ENCODE data around the gene IGSF6. TPM values are rescaled to one million over a fixed set of nuclear protein-coding genes. Genes with fewer than 3 reads are reported as not detected.

IGSF6 gene
- total RNA-seq, 1 experiment from 2014 or later: not detected

DNA sequence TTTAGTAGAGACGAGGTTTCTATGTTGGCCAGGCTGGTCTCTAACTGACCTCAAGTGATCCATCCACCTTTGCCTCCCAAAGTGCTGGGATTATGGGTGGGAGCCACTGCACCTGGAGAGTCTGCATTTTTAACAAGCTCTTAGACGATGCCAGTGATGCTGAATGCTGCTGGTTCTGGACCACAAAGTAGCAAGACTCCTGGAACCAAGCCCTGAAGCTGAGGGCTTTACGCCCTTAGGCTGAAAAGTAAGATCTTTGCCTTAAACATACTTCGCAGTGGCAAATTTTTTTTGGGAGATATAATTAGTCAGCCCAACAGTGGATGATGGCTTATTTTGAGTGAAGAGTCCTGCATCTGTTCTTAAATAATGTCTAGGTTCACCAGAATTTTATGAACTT, 39.0 kb downstream of the IGSF6 start:
- Mint-ChIP-seq H3K4me1 (peaks cover 46 to 47% of the 10 kb centered on the region in 2 experiments), H3K4me3 (no peak overlapping the region), H3K36me3 (ENCODE audit: insufficient read depth in 1 of 3, low read depth in 3 of 3) (peaks cover 8 to 26% (median 20%) of the 10 kb centered on the region in 3 experiments; a peak in 6 of 7 replicates), H3K27me3 (ENCODE audit: low read depth) (no peaks in the 10 kb centered on the region), H3K9me3 (no peaks in the 10 kb centered on the region), H3K27ac (no peak overlapping the region)
- Histone ChIP-seq H3K27me3 (ENCODE audit: insufficient read depth, low read length) (no peaks in the 10 kb centered on the region), H4K8ac (replicated peaks; ENCODE audit: insufficient read length, low read depth, low read length) (no peak overlapping the region), H4K20me1 (ENCODE audit: control insufficient read depth, insufficient read depth, insufficient read length) (no peaks in the 10 kb centered on the region), H3K4ac (ENCODE audit: low read depth, low read length) (no peak overlapping the region), H3K56ac (ENCODE audit: insufficient read length, low read depth, low read length) (no peak overlapping the region), H2BK20ac (ENCODE audit: low read depth, low read length, poor library complexity, severe bottlenecking) (no peak overlapping the region), H3K79me1 (ENCODE audit: insufficient read depth, low read depth, low read length, poor library complexity, severe bottlenecking) (peaks cover 13% of the 10 kb centered on the region), H2AFZ (ENCODE audit: low read length) (no peak overlapping the region), H3K18ac (ENCODE audit: insufficient read length, low read depth, low read length) (no peak overlapping the region), H3K23me2 (ENCODE audit: insufficient read length, low read depth, low read length, poor library complexity, severe bottlenecking) (no peaks in the 10 kb centered on the region), H4K5ac (ENCODE audit: insufficient read length, low read depth, low read length) (no peak overlapping the region), H3K79me2 (ENCODE audit: insufficient read depth, low read length) (peaks cover 17% of the 10 kb centered on the region; the same call in 1 of the 2 replicates), H2BK12ac (ENCODE audit: insufficient read length, low read depth, low read length) (no peak overlapping the region), H3K4me1 (ENCODE audit: insufficient read depth, low read length) (peaks cover 14% of the 10 kb centered on the region), H3K23ac (ENCODE audit: insufficient read length, low read depth, low read length) (no peak overlapping the region), H4K91ac (ENCODE audit: insufficient read length, low read depth, low read length) (no peak overlapping the region), H2BK5ac (ENCODE audit: insufficient read length, low read length) (no peak overlapping the region), H2BK120ac (ENCODE audit: low read depth, low read length, poor library complexity, severe bottlenecking) (no peak overlapping the region), H3T11ph (ENCODE audit: low read length) (no peak overlapping the region), H3K9ac (ENCODE audit: extremely low read depth, insufficient read length, low read length) (no peak overlapping the region), H3K9me3 (ENCODE audit: control insufficient read depth, low read depth, low read length) (no peaks in the 10 kb centered on the region), H3K27ac (ENCODE audit: insufficient read length, low read depth, low read length) (no peak overlapping the region), H3K14ac (ENCODE audit: insufficient read depth, low read length) (no peak overlapping the region), H2AK5ac (ENCODE audit: insufficient read length, low read length) (no peak overlapping the region), H2BK15ac (ENCODE audit: low read depth, low read length) (no peak overlapping the region), H3K4me2 (ENCODE audit: insufficient read depth, insufficient read length, low read length) (no peak overlapping the region)
- DNase-seq: no peak
- TF ChIP-seq CTCF (conservative IDR thresholded peaks at IDR 0.05): no peak
- WGBS (ENCODE audit: extremely low coverage, insufficient read length, low lambda C conversion rate): no CpG with 5 or more reads among the region's 4 CpGs
